Activated T-cell treated with anti-CD3 and anti-CD28 coated beads, Interleukin-2, amount 50 U/mL, for 1 hour (primary cell): Measurements from ENCODE around the gene LRRC43.

Experiments
- DNase-seq: peaks from one replicate; pipeline ENCODE4 v3.0.0-alpha.2; 2020

The LRRC43 gene, protein sequence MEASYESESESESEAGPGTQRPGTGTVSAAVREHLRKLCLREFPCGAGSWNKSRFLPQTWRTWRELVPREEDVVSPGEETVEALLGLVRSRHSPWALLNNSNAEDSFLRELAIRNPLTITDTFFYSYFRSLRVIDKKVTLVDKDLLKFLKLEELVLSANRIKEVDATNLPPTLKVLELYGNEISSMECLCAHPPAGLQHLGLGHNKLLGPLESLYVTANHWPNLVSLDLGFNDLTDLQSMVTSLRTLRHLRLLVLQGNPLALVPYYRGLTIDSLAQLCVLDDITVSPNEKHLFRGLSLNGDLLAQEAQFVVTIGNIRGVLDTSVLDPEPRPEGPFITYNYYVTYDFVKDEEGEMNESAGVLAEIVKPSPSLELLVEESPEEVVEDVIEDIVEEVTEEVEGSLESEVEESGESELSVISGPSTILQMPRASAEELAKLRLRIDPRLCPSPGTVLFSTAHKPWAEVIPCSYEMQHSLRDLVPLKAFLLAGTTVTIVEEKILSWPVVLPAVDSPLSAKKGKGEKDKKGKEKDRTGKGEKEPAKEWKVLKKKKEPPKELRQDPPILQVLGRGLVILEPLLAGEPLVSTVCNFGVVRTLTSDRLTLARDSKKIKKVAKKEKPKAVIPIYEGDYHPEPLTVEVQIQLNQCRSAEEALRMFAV

DNA sequence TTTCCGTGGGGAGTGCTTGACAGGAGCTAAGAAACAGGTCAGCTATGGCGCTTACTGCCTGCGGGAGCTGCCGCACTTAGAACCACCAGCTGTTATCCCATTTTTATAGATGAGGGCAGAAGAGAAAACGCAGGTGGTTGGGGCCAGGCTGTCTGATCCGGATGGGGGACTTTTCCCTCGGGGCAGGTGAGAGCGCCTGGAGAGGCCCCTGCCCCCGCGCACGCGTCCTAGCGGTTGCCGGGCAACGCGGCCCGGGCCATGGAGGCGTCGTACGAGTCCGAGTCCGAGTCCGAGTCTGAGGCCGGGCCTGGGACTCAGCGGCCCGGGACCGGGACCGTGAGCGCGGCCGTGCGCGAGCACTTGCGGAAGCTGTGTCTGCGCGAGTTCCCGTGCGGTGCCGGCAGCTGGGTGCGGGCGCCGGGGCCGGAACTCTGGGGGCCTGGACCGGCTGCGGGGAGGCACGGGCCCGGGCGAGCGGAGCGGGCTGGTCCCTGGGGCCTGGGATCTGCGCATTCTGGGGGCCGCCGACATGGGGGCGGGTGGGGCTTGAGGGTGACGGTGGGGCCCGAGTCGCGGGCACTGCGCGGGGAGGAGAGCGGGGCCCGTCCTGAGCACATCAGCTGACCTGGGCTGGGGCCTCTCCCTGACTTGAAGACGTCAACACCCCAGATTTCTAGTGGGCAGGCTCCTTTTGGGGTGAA, at the start of gene LRRC43:
TSS of gene LRRC43 (plus strand) at position 237 of the 701 bp plus-strand sequence. CDS start at position 259, 22 bp downstream.
- DNase-seq = peak; percentile 43

GRCh38 chr12:122133192-122133950, 49.6 kb upstream of the LRRC43 start:
- DNase-seq = no peak

DNA sequence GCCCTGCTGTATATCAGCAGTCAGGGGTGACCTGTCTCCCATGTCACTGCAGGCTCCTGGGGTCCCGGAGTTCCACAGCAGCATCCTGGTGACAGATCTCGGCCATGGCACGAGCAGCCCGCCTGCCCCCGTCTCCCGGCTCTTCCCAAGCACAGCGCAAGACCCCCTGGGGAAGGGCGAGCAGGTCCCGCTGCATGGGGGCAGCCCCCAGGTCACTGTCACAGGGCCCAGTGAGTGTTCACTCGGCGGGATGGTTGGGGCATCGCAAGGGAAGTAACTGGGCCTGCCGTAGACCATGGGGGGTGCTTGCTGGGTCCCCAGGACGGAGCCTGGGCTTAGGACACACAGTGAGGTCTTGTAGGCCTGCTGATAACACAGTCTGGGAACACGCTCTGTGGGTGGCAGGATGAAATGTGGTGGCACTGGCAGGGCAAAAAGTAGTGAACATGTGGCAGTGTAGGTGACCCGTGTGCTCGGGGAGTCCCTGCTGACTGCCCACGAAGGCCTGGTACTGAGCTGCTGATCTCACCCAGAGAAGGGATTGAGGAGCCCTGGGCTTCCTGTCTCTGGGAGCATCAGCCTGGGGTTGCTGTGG, 47.4 kb upstream of the LRRC43 start:
- DNase-seq = no peak

DNA sequence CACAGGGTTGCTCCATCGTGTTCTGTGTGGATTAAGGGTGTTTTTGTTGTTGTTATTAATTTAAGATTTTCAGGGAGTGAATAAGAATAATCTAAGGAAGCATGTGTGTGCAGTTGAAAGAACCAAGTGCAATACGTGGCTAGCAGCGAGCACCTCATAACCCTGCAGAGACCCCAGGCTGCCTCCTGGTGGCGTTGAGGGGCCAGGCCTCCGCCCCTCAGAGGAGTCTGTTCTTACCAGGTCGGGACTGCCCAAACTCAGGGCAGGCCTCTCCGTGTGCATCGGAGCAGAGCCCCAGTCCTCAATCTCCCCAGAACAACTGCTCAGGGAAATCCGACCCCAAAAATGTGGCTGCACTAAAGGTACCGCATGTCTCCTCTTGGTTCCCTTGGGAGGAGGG, 45.7 kb upstream of the LRRC43 start:
- DNase-seq = no peak

DNA sequence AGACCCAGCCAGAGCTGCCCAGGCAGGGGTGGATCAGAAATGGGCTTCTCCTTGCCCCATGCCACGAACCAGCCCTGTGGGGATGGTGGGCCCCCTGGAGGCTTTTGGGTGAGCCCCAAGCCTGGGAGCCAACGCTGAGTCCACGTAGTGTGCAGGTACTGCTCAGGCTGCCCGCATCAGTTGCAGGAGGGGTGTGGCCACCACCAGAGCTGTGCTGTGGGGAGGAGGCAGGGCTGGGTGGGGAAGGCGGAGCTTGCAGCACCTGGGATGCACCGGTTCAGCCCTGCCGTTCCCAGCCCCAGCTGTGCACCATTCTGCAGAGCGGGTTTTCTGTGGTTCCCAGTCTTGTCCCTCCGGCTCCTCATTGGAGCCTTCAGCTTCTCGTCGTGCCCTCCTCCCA, 45.2 kb upstream of the LRRC43 start:
- DNase-seq = no peak

- no peak for DNase-seq
Measured at GRCh38 chr12:122138181-122138580, 44.7 kb upstream of the LRRC43 start.

- DNase-seq = no peak
Measured at GRCh38 chr12:122138616-122139015, 44.3 kb upstream of the LRRC43 start.

DNA sequence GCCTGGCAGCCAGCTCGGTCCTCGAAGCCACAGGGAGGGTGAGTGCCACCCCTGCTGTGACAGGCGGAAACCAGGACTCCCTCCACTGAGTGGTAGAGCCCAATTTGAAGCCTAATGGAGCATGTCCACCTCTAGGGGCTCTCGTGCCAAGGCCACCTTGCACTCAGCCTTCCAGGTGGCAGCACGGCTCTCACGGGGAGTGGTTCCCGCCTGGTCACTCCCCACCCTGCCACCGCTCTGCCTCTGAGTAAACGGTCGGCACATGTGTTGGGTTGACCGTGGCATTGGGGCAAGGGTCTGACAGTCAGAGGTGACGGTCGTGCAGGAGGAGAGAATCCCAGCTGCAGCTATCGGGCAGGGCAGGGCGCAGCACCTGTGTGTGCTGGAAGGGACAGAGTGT, 43.7 kb upstream of the LRRC43 start:
- no peak for DNase-seq

- DNase-seq = no peak
Measured at GRCh38 chr12:122139941-122140340, 43.0 kb upstream of the LRRC43 start.

DNA sequence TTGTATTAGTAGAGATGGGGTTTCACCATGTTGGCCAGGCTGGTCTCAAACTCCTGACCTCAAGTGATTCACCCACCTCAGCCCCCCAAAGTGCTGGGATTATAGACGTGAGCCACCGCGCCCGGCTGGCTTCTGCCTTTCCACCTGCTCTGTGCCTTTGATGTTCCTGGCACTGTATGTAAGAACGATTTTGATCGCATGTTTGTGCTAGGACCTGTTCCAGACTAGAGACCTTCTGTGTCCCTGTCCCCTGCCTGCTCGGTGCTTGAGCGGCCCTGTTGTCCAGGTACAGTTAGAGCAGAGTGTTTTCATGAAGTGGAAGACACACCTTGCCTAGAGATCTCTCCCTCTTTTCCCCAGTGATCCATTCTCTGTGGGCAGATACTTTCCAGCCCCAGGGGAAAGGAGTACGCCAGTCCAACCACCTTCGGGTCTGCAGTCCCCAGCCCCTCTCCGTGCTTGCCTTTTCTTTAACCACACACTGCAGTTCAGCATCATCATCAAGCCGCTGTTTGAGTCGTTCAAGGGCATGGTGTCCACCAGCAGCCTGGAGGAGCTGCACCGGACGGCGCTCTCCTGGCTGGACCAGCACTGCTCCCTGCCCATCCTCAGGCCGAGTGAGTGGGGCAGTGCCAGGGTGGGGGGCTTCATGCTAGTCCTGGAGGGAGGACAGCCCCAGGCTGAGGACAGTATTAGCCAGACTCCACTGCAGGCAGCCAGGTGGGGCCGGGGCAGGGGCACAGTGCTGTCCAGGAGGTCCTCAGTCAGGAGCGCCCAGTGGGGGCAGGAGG, 42.3 kb upstream of the LRRC43 start:
- no peak for DNase-seq

DNA sequence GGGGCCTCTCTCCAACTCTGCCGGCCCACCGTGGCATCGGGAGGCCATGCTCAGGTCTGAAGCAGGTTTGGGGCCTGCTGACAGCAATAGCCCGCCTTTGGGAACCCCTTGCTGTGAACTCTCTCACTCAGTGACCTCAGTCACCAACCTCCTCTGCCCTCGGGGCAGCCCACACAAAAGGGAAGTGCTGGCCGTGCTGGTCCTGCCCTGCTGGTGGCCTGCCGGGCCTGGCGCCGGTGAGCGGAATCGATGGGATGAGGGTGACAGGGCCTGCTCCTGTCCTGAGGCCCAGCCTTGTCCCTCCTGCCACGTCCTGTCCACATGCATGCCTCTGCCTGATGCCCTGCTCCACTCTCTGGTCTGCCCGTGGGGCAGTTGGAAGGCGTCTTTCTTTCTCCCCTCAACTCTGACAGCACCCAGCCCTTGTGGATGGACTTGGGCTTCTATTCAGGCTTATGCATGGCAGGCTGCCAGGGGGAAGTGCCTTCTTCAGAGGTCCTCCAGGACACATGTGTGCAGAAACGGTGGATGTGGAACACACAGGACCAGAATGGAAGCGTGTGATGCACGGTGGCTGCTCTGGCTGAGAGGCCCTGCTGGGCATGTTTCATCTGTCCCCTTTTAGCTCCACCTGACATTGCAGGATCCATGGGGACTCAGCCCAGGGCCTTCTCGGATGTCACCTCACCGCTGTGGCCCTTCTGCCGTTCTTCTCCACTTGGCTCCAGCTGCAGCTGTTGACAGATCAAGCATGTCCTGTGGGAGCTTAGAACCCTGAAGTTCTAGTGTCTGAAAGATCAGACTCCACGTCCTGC, 40.8 kb upstream of the LRRC43 start:
- DNase-seq = no peak

- no peak for DNase-seq
Measured at GRCh38 chr12:122142857-122143256, 40.1 kb upstream of the LRRC43 start.

- DNase-seq = no peak
Measured at GRCh38 chr12:122144885-122145284, 38.0 kb upstream of the LRRC43 start.

- DNase-seq = no peak
Measured at GRCh38 chr12:122145505-122146330, 37.2 kb upstream of the LRRC43 start.

DNA sequence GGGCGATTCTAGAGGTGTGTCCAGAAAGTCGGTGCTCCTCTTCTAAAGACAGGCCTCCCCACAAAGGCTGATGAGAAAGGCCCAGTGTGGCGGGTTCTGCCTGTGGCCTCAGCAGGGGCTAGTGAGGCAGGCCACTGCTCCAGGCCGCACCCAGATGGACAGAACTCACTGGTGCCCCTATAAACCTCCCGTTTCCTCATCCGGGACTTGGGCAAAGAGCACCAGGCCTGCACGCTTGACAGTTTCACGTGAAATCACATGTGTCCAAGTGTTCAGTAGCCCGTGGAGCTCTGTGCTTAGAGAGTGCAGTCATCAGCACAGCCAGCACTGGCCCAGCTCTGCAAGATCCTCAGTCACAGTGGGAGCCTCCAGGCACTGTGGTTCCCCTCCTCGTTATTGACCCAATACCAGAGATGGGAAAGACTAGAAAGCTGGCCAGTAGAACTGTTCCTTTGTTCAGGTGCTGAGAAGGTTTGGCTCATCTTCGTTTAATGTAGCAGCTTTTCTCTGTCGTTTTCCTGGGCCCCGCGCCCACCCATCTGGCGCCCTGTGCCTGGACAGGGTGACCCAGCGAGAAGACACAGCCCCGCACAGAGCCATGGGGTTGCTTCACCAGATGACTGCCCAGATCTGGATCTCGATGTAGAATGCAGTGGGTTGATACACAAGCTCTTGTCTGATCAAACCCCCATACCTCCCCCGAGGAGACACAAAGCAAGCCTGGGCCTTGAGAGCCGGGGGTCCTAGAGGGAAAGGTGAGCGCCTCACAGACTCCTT, 35.2 kb upstream of the LRRC43 start:
- DNase-seq = no peak

- no peak for DNase-seq
Measured at GRCh38 chr12:122148657-122149056, 34.3 kb upstream of the LRRC43 start.

DNA sequence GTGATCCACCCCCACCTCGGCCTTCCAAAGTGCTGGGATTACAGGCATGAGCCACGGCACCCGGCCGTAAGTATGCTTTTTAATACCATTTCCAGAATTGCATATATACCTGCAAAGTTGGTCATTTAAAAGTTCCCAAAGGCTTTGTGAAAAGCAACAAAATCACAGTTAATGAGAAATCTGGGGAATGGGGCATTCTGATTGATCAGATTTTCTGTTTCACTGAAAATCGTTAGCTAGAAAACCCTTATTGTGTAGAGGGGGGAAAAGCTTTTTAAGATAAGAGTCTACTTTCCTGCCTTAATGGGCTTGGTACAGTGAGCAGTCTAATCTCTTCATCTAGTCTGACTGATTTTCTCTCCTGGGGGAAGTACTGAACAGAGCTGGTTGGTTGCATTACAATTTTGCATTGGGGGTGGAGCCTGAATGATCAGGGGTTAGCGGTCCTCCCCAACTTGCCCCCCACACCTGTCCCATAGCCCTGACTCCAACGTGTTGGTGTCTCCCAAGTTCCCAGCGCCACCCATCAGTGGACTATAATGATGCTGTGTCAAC, 32.7 kb upstream of the LRRC43 start:
- DNase-seq = no peak

DNA sequence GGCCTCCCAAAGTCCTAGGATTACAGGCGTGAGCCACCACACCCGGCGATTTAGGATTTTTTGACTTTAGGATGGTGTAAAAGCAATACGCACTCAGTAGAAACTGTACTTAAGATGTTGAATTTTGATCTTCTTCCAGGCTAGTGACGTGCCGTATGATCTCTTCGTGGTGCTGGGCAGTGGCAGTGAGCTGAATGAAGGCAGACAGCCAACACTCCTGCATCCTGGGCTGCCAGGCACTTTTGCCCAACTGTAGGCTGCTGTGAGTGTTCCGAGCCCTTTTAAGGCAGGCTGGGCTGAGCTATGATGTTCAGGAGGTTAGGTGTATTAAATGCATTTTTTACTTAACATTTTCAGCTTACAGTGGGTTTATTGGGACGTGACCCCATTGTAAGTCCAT, 30.2 kb upstream of the LRRC43 start:
- no peak for DNase-seq

DNA sequence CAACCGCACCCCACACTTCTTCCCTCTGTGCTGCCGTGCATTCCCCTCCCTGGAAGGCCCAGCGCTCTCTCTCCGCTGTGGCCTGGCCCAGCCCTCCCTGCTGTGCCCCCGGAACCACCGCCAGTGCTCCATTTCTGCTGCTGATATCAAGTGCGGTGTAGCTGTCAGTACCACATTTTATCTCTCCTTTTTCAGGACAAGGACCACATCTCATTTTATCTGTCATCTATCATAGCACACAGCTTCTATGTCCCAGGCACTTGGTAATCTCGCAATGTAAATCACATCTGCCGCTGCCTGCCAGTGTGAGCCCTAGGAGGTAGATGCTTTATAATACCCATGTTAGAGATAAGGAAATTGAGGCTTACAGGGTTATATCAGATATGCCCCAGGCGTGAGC, 27.2 kb upstream of the LRRC43 start:
- no peak for DNase-seq
